ENCODE results near the gene OPRD1. TPM values are rescaled to one million over a fixed set of nuclear protein-coding genes. Genes with fewer than 3 reads are reported as not detected.

Gene OPRD1
- total RNA-seq, 1 donor from 2014 or later: not detected

DNA sequence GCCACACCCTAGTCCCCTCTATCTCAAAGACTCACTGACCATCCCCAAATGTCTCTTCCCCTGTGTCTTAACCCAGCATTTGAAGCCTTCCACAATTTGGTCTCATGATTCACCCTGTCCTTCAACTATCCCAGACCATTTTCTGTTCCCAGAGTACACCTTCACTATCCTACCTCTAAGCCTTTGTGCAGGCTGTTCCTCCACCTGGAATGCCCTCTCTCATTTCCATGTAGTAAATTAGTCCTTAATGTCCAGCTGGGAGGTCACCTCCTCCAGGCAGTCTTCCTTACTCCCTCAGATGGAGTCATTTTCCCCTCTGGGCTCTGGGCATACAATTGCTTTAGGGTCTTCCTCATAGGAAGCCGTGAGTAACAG is 71.3 kb downstream of the OPRD1 start:
- no peak for DNase-seq (ENCODE audit: low read depth in 2 of 2)

DNA sequence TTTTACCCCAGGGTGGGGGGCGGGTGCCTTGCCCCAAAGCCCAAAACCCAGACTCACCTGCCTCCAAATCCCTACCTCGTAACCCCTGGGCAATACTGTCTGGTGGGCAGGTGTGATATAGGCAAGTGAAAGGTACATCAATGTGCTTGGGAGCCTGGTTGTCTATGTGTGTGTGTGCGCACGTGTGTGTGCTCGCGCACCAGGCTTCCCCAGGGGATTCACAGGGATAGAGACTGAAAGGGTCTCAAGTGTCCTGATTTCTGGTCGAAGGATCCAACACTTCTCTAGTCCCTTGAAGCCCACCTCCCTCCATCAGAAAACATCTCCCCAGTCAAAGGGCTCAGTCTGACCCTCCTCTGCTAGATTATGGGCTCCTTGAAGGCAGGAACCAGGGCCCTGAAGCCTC is 73.5 kb downstream of the OPRD1 start:
- no peak for DNase-seq (ENCODE audit: low read depth in 2 of 2)

DNA sequence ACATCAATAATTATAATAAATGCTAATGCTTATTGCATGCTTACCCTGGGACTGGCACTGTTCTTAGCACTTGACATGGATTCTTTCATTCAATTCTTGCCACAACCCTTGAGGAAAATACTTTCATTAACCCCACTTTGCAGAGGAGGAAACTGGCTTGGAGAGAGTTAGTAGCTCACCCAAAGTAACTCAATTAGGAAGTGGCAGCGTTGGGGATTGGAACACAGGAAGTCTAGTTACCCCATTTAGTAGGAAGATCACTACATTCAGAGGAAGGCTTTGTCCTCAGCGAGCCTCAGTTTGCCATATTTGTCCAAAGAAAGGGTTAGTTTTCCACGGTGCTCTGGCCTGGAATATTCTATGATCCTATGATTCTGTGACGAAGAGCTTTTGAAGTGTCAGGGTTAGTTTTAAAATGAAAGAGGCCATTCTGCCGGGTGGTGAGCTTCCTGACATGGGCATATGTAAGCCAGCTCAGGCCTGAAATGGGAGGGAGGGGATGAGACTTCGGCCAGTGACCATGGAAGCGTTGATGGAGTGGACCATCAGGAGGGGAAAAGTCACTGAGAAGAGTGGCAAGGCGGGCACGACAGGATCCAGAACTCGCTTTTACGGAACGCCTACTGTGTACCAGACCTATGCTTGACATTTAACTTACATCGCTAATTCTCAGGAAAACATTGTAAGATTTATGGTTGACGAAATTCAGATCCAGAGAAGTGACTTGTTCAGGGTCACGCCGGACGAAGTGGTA is 74.2 kb downstream of the OPRD1 start:
- no peak for DNase-seq (ENCODE audit: low read depth in 2 of 2)

DNA sequence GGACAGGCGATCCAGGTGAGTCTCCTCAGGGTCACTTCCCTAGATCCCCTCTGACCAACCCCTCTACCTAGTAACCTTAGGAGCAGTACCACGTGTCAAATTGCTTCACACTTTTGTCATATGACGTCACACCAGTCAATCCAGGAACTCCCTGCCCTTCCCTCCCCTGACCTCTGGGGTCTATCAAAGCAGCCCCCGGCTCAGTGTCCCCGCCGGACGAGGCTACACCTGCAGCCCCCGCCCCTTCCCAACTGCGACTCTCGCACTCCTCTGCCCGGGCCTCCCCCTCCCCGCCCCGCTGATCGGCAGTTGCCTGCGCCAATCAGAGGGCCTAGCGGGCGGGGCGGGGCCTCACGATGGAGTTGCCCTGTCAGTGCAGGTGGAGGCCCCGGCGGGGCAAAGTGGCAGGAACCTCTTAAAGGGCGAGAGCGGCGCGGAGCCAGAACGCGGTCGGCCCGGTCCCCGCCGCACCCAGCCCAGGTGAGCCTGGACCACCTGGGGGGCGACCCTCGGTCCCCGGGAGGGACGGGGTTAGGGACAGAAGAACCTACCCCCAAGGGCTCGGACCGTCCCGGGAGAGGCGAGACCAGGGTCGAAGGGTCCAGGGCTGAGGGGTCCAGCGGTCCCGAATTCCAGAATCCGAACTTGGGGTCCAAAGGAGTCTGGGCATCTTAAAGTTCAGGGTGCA is 74.9 kb downstream of the OPRD1 start:
- peak; percentile 51 to 88 for DNase-seq (ENCODE audit: low read depth in 2 of 2)

DNA sequence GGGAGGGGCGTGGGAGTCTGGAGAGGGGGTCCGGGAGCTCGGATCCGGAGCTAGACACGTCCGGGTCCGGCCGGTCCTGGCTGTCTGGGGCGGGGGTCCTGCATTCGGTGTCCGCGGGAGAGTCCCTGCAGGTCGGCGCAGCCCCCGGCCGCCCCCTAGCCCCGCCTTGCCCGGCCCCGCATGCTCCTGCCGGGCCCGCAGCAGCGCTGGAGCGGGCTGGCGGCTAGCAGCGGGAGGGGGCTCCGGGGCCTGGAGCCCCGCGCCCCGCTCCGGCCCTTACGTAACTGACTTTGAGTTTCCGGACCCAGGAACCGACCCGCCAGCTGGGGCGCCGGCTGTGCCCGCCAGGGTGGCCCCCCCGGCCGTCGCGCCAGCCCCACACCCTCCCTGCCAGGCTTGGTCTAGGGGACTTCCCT is 75.5 kb downstream of the OPRD1 start:
- peak in 1 of 2 donors; percentile 51 for DNase-seq (ENCODE audit: low read depth in 2 of 2)

DNA sequence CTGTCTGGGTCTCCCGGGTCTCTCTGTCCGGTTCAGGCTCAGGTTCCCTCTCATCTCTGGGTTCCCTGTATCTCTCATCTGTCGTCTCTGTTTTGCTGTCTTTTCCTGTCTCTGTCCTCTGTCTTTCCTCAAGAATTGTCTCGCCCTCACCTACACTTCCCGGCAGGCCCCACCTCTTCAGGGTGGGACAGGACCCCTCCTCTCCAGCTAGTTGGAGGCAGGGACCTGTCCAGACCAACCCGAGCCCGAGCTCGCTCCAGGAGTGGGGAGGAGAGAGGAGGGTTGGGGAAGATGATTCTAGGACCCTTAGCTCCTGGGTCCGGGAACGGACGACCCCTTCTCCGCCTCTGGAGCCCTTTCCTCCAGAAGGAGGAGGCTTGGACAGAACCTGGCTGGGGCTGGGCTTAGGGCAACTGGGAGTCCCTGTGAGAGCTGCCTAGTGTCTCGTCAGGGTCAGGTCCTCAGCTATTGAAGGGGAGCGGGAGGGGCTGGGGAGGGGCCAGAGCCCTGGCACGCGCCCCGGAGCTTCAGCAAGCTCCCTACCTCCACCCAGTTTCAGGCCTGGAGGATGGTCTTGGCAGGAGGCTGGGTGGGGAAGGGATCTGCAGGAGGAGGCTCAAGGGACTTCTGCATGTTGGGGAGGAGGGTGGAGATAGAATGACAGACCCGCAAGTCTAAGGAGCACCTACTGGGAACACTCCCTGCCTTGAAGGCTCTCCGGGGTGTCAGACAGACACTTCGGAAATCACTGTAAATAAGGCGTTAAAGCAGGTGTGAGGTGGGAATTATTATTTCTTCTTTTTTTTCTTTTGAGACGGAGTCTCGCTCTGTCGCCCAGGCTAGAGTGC is 76.1 kb downstream of the OPRD1 start:
- DNase-seq (ENCODE audit: low read depth in 2 of 2): peak in 1 of 2 donors; percentile 16

DNA sequence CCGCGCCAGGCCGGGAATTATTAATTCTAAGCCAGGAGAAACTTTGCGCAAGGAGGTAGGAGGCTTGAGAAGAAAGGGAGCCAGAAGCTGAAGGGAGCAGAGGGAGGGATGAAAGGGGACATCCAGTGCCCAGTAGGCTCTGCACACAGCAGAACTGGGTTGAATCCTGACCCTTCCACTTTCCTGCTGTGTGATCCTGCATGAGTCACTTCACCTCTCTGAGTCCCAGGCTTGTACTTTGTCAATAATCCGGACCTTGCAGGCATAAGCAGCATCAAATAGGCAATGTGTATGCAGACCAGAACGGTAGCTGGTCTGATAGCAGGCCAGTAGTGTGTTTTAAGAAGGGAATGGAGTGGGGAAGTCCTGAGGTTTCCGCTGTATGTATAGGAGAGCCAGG is 76.9 kb downstream of the OPRD1 start:
- no peak for DNase-seq (ENCODE audit: low read depth in 2 of 2)

DNA sequence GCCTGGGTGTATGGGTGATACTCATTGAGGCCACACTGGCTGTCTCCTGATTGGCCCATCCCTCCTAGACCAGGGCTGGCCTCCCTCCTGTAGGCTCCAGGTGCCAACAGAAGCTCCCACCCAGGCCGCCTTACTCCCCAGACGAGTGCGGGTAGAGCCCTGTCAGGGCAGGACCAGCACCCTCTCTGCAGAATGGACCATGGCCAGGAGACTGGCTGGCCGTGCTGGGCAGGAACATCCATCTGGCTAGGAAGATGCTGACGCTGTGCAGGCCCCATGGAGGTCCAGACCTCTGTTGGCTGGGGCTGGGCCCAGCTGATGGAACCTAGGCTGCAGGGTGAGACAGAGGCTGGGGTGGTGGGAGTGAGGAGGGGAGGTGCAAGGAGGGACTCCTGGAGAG is 77.4 kb downstream of the OPRD1 start:
- no peak for DNase-seq (ENCODE audit: low read depth in 2 of 2)

DNA sequence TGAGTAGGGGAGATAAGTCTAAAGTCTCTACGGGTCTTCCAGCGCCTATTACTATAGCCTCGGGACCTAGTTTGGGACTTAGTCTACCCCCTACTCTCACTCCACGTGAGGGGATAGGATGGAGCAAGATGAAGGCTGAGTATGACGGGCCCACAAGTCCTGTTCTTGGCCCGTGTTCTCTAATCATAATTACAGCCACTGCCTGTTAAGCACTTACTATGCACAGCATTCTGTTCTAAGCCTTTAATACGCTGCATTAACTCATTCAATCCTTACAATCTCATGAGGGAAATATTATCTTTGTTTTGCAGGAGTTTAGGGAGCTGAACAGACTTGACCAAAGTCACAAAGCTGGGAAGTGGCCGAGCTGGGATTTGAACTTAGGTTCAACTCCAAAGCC is 78.5 kb downstream of the OPRD1 start:
- no peak for DNase-seq (ENCODE audit: low read depth in 2 of 2)

DNA sequence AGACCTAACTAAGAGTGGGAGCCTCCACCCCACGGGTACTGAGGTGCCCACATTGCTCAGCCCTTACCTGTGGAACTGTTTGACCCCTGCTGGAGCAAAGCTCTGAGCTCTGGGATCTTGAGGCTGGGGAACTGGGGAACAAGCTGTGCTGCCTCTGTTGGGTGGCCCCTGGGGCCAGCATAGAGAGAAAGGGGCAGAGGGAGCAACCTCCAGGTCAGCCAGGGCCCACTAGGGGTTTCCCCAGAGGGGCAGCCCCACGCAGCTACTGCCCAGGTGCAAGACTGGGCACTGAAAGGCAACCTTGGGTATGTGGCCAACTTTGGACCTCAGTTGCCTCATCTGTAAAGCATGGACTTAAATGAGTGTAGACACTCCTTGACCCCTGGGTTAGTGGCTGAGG is 78.9 kb downstream of the OPRD1 start:
- DNase-seq (ENCODE audit: low read depth in 2 of 2): no peak

DNA sequence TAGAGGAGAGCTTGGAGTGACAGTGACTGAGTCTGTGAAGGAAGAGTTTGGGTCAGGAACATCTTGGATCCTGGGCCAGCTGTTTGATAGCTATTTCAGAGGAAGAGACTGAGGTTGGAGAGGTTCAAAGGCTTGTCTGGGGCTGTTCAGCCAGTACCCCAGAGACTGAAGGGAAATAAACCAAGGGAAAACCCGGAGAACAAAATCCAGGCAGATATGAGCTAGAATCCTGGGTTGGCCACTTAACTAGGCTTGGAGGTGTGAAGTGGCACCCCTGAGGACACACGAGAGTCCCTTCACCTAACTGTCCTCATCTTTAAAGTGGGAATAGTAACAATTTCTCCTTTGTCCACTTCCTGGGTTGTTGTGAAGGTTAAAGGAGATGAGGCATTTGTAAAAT is 79.3 kb downstream of the OPRD1 start:
- no peak for DNase-seq (ENCODE audit: low read depth in 2 of 2)

DNA sequence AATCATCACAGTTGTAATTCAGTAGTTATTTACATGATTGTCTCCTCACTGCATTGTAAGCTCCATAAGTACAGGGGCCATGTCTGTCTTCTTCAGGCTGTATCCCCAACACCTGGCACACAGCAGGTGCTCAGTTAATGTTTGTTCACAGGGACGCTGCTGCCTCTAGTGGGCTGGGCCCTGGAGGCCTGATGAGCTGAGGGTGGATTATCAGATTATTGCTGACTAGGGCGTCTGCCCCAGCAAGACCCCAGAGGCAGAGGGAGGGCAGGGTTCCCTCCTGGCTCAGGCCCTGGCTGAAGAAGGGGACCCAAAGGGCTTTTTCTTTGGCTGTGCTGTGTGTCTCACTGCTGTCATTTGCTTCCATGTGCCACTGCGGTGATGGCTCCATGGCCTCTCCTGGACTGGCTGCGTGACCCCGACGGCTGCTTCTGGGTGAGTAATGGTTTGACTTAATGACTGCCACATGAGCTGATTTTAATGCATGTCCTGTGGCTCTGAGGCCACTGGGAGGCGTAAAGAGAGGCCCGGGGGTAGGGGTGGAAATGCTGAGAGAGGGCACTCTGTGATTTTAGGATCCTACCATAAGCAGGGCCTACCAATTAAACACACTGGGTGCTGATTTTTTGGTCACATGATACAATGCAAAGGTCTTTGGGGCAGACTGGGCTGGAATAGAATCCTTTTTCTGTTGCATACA is 81.6 kb downstream of the OPRD1 start:
- DNase-seq (ENCODE audit: low read depth in 2 of 2): peak in 1 of 2 donors; percentile 23

DNA sequence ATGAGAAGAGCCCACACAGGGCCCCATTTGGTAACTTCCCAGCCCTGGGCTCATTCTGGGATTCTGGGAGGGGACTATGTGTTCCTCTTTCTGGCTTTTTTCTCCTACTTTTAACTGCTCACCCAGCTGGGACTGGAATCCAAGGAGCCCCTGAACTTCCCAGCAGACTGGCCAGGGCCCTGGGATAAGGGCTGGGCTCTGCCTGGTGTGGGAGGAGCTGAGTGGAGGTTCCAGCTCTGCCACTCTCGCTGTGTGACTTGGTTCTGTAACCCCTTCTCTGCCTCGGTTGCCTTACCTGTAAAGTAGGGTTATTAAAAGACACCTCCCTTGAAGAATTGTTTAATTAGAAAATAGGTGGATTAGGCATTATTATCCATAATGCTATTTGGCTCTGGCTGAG is 82.8 kb downstream of the OPRD1 start:
- DNase-seq (ENCODE audit: low read depth in 2 of 2): no peak

DNA sequence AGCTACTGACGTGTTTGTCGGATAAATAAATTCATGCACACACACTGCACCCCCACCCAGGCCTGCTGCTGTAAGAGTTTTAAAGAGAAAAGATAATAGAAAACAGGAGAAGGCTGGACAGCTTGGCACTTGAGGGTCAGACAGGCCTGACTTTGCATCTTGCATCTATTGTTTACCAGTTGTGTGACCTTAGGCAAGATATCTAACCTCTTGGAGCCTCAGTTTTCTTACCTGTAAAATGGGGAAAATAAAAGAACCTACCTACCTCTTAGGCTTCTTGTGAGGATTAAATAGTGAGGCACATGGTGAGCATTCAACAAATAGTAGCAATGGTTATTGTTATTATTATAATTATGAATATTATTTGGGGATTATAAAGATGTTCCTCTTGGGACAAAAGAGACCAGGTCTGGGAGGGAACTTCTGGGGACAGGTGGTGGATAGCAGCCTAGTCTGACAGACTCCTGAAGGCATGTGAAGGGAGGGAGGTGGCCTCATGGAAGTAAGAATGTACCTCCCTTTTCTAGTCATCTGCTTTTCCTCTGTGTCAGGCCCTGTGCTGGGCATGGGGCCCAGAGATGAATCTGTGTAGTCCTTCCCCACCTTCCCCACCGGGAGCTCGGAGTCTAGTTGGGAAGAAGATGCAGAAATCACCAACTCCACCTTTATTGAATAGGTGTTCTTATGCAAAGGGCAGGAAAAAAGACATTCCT is 84.1 kb downstream of the OPRD1 start:
- DNase-seq (ENCODE audit: low read depth in 2 of 2): no peak

DNA sequence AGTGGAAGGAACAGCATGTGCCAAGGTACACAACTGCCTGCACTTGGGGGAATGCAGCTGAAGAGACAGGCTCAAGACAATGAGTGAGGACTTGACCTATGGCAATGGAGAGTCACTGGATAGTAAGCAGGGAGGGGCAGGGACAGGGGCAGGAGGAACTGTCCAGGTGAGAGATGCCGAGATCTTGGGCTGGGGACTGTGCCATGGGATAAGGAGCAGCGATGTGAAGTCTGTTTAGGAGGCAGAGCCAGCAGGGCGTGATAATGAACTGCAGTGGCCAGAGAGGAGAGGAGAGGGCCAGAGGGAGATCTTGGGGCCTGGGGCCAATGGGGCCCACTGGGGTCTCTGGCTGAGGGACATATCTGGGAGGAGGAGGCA is 84.6 kb downstream of the OPRD1 start:
- no peak for DNase-seq (ENCODE audit: low read depth in 2 of 2)

DNA sequence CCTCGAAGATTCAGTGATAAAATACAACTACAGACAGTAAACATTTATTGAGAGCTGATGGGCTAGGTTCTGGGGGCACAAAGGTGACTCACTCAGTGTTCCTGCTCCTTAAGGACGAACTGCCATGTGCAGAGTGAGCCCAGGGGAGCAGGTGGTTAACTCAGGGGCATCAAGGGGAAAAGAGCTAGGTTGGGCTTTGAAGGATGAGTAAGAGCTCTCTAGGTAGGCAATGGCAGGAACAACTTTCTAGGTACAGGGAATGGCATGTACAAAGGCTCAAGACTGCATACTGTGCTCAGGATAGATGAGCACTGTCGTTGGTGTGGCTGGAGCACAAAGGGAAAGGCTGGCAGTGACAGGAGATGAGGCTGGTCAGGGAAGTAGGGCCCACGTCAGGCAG is 85.8 kb downstream of the OPRD1 start:
- no peak for DNase-seq (ENCODE audit: low read depth in 2 of 2)

DNA sequence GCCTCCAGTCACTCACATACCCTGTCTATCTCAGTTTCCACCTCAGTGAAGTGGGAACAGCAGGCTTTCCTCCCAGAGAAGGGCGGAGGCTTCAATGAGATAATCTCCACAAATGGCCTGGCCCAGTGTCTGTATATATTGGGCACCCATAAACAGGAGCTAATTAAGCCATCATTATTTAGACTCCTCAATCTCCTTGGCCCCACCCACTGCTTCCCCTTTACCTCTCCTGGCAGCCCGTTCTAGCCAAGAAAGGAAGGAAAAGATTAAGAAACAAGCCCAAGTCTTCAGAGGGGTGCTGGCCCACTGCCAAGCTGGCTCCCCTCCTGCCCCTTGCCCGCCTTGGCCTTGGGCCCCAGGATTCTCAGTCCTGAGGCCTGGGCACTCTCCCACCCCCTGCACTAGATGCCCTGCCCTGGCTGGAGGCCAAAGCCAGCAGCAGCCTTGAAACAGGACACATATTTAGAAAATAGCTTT is 86.5 kb downstream of the OPRD1 start:
- DNase-seq (ENCODE audit: low read depth in 2 of 2): no peak

DNA sequence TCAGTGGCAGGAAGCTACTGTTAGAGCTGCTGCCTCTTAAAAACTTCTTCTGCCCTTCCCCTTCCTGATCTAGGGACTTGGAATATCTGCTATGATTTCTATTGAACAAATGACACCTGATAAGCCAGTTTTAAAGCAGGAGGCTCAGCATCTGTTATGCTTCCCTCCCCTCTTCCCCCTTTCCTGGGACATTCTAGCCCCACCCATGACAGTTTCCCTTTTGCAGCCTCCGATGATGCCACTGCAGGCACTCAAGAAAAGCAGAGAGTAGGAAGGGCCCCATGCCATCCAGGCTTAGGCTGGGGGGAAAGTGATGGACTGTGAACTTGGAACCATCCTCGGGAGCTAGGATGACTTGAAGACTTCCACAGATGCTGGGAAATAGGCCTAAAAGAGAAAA is 87.3 kb downstream of the OPRD1 start:
- DNase-seq (ENCODE audit: low read depth in 2 of 2): no peak

DNA sequence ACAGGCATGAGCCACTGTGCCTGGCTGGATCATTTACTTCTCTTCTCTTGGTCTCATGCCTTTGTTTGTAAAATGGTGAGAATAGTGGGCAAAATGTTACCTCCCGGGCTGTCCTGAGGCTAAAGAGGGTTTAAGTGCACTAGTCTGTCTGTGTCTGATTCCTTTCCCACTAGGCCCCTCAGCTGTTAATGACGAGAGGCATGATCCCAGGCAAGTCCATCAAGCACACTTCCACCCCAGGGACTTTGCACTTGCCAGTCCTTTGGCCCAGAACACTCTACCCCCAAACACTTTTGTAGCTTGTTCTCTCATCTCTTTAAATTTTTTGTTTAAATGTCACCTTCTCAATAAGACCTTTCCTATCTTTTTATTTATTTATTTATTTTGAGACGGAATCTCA is 88.6 kb downstream of the OPRD1 start:
- DNase-seq (ENCODE audit: low read depth in 2 of 2): no peak

DNA sequence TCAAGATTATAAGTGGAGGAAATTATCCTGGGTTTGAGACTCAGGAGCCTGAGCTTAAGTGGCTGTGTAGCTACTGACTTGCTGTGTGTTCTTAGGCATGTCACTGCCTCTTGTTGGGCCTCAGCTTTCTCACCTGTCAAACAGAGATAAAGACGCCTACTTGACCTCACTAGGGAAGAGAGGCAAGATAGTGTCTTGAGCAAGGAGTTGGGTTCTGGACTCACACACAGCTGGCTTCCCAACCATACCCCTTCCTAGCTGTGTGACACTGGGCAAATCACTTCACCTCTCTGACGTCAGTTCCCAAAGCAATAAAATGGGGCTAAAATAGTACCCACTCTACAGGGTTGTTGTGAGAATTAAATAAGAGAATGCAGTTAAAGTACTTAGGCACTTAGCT is 90.8 kb downstream of the OPRD1 start:
- DNase-seq (ENCODE audit: low read depth in 2 of 2): no peak

Measured in dermis microvascular lymphatic vessel endothelial cell (primary cell).